HG03066 (cell line): ENCODE data around the gene DTHD1.

ENCODE experiments used
- ATAC-seq: cut with Tn5 transposase; IDR thresholded peaks from one replicate; pipeline ENCODE4 v1.9.1; 2021; ENCODE audit warnings: low read depth; ENCODE audit not compliant: unreplicated experiment

The DTHD1 gene

DNA sequence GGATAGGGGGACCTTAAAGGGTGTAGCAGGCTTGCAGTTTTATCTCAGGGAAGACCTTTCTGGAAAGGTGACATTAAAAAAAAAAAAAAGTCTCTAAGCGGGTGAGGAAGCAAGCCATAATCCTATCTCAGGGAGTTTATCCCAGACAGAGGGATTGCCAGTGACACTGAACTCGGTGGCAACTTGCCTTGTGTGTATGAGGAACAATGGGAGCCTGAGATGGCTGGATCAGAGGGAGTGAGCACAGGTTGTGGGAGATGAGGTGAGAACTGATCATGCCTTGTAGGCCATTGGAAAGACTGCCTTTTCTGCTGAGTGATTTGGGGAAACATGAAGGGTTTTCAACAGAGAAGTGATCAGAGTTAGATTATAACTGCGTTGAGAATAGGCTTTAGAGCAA, 31.1 kb downstream of the DTHD1 start:
- no peak for ATAC-seq

DNA sequence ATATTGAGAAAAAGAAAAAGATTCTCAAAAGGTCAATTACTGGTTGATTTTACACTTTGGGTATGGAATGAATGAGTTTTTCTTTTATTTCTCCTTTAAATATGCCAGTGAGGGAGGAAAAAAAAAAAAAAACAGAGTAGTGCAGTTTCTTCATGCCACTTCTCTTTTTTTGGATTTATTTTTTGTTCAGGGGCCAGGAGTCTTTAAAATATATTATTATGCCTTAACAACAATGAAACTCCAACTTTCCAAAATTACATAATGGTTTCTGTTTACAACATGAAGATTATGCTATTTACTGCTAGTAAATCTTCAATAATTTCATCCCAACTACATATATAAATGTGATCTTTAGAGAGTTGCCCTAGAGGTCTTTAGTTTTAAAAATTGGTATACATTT, 31.9 kb downstream of the DTHD1 start:
- no peak for ATAC-seq

DNA sequence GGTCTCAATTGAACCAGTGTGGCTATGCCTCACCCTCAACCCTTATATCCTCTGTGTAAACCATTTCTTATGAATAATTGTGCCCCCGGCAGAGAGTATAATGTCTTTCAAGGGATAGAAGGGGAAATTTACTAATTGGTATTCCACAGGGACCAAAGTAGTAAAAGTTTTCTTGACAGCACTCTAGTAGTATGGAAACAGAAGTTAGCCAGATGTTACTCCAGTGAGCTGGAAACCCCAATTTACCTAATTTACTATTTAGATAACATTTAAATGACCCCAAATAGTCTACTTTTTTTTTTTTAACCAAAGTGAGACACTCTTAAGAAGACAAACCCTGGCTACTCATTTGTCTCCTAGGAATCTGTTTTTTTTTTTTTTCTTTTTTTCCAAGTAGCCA, 32.3 kb downstream of the DTHD1 start:
- ATAC-seq: no peak

- ATAC-seq: no peak
These were observed 35.2 kb downstream of the DTHD1 start for GRCh38 chr4:36316607-36317006.

- no peak for ATAC-seq
These were observed 36.3 kb downstream of the DTHD1 start for GRCh38 chr4:36317721-36318120.

GRCh38 chr4:36320117-36320896, 38.9 kb downstream of the DTHD1 start:
- ATAC-seq: peak; percentile 34

DNA sequence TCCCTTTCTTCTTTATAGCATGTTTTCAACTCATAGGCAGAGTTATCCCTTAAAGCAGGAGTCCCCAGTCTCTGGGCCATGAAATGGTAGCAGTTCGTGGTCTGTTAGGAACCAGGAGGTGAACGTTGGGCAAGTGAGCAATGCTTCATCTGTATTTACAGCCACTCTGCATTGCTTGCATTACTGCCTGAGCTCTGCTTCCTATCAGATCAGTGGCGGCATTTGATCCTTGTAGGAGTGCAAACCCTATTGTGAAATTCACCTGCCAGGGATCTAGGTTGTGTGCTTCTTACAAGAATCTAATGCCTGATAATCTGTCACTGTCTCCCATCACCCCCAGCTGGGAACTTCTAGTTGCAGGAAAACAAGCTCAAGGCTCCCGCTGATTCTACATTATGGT, 39.8 kb downstream of the DTHD1 start:
- no peak for ATAC-seq

DNA sequence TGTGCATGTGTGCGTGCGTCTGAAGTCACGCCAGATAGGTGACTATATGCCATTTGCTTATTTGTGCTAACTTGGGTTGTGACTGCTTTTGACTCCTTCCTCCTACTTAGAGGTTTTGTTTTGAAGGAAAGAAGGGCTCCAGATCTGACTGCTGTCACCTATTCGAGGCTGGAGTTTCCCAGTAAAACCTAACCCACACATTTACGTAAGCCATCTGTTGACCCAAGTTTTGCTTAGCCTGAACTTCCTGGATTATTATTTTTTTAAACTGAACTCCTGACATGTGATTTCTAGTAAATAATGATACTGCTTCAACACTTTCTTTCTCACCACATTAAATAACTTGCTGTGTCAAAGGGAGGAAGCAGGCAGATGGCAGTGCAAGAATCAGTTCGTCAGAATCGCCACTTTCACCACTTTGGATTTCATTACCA, 41.5 kb downstream of the DTHD1 start:
- no peak for ATAC-seq

- ATAC-seq: no peak
These were observed 42.5 kb downstream of the DTHD1 start for GRCh38 chr4:36323816-36324419.

DNA sequence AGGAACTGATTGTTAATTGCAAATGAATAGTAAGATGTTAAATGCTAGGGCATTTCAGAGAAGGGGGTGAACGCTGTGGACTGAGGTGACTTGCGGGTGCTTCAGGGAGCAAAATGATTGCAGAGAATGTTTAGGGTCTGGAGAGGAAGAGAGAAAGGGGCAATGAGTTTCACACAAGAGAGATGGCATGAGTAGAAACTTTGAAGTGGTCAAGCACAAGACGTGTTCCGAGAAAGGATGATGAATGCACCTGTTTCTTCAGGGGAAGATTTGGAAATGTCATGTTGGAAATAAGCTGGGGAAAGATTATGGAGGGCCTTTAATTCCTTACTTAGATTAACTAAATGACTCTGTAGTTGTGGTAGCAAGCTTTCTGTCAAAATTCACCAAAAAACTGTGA, 43.4 kb downstream of the DTHD1 start:
- ATAC-seq: no peak

GRCh38 chr4:36325499-36325898, 44.1 kb downstream of the DTHD1 start:
- peak; percentile 59 for ATAC-seq

- no peak for ATAC-seq
These were observed 44.5 kb downstream of the DTHD1 start for GRCh38 chr4:36325926-36326325.

- no peak for ATAC-seq
These were observed 45.1 kb downstream of the DTHD1 start for GRCh38 chr4:36326476-36327029.

DNA sequence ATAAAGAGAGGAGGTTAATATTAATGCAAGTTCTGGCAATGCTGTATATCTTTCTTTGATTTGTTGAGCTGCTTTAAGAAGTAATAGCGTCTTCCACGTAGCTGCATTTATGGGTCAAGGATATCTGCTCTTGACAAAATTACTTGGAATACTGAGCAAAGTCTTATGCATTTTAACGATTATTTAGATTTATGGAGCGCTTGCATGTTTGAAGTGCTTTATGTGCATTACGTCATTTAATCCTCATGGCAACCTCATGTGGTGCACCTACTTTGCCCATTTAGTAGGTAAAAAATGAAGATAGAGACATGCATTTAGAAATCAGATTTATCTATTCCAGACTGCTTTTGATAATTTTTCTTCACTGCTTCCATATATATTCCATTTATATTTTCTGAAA, 46.0 kb downstream of the DTHD1 start:
- ATAC-seq: no peak

DNA sequence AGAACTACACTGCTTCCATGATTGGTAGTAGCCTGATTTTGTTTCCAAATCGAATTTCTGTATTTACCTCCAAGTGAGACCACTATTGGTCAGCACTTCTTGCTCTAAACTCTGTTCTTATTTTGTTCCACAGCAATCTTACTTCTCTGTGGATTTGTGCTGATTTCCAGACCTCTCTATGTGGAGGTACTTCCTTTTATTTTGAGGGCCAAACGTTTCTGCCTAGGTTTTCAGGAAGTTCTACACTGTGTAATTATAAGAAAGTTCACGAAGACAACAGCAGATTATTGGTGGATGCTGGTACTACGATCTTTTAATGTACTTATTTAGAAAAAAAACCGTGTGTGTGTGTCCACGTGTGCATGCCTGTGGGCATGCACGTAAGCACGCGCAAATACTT, 46.7 kb downstream of the DTHD1 start:
- ATAC-seq: no peak

- no peak for ATAC-seq
These were observed 47.8 kb downstream of the DTHD1 start for GRCh38 chr4:36329228-36329627.

DNA sequence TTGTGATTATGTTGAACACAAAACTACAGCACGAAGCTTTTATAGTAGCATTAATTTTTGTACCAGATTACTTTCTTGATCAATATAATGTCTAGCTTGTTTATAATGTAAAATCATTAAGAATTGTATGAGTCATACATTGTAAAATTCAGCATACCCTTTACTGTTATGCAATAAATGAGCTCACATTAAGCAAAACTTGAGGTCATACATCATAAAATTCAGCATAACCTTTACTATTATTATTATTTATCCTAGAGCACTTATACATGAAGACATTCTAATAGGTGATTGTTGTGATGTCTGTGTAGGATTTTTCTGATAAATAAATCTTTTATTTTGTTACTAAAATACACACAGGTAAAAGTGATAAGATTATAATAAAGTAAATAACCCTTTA, 49.4 kb downstream of the DTHD1 start:
- ATAC-seq: no peak

GRCh38 chr4:36332023-36332781, 50.8 kb downstream of the DTHD1 start:
- ATAC-seq: peak; percentile 71

DNA sequence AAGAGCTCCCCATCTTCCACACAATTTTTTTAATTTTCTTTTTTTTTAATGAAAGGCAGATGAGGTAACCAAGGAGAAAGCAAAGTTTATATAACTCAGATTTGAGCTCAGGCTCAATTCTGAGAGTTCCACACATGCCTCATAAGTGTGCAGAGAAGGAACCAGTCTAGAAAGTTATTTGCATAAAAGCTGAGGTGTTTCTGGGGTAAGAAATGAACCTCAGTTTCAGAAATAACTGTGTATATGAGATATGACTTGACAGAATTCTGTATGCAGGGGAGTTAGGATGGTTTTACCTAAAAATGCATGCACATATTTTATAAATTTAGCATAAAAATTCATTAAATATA, 51.3 kb downstream of the DTHD1 start:
- ATAC-seq: peak; percentile 99

DNA sequence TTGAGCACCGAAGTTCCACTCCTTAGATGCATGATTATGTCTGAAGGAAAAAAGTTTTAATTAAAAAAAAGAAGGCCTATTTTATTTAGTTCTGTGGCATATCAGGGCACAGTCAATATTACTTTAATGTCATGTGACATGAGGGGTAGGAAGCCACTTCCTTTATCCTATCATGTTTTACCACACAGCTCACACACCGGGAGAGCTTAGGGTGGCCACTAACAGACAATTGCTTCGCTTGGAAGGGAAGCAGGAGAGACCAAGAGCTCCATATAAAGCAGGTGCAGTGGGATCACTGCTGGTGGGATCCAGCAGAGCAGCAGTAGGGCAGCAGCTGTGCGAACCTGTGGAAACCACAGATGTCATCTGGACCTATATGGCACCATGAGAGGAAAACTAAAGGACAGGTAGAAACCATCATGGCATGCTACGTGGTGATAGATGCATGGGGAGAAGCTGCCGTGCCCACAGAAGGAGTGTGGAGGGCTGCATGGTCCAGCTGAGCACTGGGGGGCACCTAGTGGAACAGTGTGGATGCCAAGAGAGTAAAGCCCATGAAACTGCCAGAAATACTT, 52.0 kb downstream of the DTHD1 start:
- ATAC-seq: no peak

DNA sequence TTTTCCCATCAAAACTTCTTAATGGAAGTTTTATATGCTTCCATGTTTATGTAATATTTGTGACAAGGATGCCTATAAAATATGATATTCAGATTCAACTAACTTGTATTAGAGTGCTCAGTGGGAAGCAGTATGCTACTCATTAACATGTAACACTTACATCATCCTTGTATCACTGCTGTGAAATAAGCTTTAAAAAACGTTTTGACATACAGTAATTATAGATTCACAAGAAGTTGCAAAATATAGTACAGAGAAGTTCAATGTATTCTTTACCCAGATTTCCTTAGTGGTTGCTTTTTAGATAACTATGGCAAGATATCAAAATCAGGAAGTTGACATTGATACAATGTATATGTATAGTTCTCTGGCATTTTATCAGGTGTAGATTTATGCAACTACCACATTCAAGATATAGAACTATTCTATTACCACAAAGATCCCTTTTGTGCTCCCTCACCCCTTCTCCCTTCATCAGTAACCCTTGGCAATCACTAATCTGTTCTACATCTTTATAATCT, 56.3 kb downstream of the DTHD1 start:
- ATAC-seq: no peak
